Activated CD8-positive, alpha-beta memory T cell treated with anti-CD3 and anti-CD28 coated beads, Interleukin-2, amount 50 U/mL, for 4 hours (primary cell): ENCODE results near the gene ARHGEF6.

Experiments
- DNase-seq: peaks from one replicate; pipeline ENCODE4 v3.0.0-alpha.2; 2020

Gene ARHGEF6

DNA sequence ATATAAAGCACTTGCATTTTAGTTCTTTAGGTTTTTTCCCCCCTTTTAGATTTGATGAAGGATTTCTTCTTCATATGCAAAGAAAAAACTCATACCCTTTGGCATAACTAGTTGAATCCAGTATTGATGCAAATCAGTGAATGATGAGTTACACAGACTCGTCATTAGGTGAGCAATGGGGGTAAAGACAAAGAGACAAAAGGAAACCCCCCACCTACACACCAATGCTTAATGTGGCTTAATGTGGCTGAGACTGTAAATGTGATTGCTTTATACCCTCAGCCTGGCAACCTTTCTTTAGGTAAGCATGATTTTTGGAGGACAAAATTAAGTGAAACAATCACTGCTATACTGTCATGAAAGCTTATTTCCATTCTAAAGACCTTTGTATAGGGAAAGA is 93.3 kb downstream of the ARHGEF6 start:
- peak; percentile 30 for DNase-seq

- no peak for DNase-seq
These were observed 96.6 kb downstream of the ARHGEF6 start for GRCh38 chrX:136684120-136684519.

GRCh38 chrX:136679531-136679930 is 101.2 kb downstream of the ARHGEF6 start:
- no peak for DNase-seq

- no peak for DNase-seq
These were observed 106.3 kb downstream of the ARHGEF6 start for GRCh38 chrX:136674270-136674985.

DNA sequence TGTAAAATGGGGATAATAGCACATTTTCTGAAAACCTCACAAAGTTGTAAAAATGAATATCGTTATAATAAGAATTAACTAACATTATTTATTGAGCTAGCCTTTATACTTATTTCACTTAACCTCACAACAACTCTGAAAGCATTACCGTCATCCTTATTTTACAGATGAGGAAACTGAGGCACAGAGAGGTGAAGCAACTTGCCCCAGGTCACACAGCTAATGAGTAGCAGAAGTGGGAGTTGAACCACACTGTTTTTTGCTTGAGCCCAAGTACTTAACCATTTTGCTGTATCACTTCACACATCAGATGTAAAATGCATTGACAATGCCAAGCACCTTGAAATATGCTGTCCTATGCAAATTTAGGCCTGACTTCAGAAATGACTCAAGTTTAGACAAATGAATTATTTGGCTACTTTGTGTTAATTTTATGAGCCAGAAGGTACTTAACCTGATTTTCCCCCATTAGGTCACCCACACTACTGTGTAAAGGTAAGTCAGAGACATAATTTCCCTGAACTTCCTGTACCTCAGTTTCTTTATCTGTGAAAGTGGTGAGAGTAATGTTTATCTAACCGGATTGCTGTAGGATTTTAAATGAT is 109.6 kb downstream of the ARHGEF6 start:
- no peak for DNase-seq

GRCh38 chrX:136667446-136668168 is 113.1 kb downstream of the ARHGEF6 start:
- no peak for DNase-seq

GRCh38 chrX:136666088-136666487 is 114.6 kb downstream of the ARHGEF6 start:
- no peak for DNase-seq

DNA sequence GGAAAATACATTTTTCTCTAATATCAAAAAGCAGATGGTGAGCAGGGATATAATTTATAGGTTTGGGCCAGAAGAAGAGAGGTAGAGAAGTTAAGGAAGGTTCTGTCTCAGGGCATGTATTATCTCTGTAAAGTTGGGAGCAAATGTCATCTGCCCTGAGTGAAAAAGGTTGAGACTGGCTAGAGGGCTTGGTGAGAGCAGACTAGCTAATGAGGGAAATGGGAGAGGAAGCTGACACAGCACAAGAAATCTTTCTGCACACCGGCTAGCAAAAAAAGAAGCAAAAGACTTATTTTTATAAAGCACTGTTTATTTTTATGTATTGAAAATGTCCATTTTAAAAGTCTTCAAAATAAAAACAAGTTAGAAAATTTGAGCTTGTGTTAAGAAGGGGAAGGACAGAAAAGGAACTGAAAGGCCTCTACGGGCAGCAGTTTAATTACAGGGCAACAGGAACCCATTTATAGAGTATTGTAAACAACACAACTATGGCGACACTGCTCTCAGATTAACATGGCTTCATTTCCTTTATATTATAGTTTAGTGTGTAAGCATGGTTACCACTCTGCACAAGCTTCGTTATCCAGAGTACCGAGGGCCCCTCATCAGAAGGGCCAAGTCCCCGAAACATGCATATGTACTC is 115.4 kb downstream of the ARHGEF6 start:
- no peak for DNase-seq

DNA sequence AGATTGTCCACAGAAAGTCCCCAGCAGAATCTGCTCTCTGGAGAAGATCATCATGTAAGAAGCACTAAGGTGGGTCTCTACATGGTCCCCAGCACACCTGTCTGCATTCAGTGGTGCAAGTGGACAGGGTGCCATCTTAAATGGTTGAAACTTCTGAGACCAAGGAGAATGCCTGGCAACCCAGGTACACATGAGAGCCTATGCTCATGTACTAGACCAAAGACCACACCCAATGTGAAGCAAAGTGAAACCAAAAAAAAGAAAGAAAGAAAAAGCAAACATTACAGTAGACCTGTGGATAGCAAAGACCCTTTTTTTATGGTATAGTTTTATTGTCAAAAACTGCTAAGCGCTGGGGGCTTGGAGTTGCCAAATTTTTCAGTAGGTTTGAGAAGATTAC is 117.8 kb downstream of the ARHGEF6 start:
- no peak for DNase-seq

DNA sequence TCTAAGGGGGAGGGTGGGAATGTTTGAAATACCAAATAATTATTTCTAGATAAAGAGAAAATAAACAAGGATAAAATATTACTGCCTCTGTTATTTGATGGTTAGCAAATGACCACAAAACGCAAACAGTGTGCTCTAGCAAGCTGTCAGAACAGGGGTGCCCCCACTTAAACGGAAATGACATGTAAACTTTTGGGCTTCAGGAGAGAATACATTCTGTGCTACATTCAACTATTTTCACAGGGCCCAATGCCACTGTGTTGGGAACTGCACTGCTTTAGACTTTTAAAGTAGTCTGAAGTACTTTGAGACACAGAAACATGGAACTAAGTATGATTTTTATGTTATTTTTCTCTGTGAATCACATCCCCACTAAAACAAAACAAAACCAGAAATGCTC is 118.6 kb downstream of the ARHGEF6 start:
- no peak for DNase-seq

GRCh38 chrX:136660896-136661295 is 119.8 kb downstream of the ARHGEF6 start:
- no peak for DNase-seq

- DNase-seq: no peak
These were observed 121.6 kb downstream of the ARHGEF6 start for GRCh38 chrX:136659174-136659573.

GRCh38 chrX:136658151-136658550 is 122.6 kb downstream of the ARHGEF6 start:
- DNase-seq: peak; percentile 19

GRCh38 chrX:136656361-136656964 is 124.3 kb downstream of the ARHGEF6 start:
- no peak for DNase-seq

GRCh38 chrX:136652822-136653723 is 127.7 kb downstream of the ARHGEF6 start:
- DNase-seq: no peak

DNA sequence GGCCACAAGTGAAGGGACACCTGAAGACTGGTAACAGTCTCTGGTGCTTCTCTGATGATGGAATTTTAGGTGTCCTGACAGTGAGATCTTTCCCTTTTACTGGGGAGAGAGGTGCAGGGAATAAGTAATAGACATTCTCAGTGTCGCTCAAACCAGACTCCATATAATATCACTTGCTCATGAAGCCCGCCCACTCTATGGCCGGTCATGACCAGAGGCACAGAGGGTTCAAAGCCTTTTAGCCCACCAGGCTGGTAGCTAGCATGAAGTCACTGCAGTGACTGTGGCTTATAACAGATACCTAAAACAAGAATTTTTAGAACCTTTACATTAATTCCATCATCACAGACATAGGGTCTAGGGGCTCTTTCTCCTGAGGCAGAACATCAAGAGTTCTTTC is 129.9 kb downstream of the ARHGEF6 start:
- no peak for DNase-seq

DNA sequence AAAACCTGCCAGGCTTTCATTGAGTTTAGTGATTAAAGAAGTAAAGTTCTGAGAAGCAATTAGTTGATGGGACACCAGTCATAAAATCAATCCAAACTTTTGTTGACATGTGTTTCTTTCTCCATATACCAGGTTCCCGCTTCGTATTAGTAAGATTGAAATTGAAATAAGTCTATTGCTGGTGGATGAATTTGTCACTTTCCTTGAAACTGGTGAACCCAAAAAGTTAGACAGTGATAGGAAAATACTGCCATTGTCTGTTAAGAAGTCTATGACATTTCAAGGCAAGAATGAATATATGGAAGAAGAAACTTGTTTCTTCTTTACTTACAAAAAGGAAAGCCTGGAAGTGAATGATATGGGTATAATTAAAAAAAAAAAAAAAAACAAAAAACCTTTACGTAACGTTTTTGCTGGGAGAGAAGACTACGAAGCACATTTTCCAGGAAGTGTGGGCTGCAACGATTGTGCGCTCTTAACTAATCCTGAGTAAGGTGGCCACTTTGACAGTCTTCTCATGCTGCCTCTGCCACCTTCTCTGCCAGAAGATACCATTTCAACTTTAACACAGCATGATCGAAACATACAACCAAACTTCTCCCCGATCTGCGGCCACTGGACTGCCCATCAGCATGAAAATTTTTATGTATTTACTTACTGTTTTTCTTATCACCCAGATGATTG is 132.9 kb downstream of the ARHGEF6 start, which contains the start of gene CD40LG:
Gene CD40LG, plus strand, starts transcription at position 482 of the 684 bp plus-strand sequence. Its CDS starts 91 bp downstream, at position 573.
- DNase-seq: no peak

GRCh38 chrX:136646602-136647239 is 134.0 kb downstream of the ARHGEF6 start:
- DNase-seq: peak; percentile 28

- DNase-seq: no peak
These were observed 137.5 kb downstream of the ARHGEF6 start for GRCh38 chrX:136643243-136643642.

- DNase-seq: no peak
These were observed 141.1 kb downstream of the ARHGEF6 start for GRCh38 chrX:136639506-136640176.
